RWPE1 (cell line): ENCODE results near the gene CRMP1.

Experiments
- CTCF ChIA-PET: fragments of 350-600 bp; sonication (Branson Sonifier 250); formaldehyde crosslinking; extraction: SDS; loops from one replicate; lab custom pipeline; 2021; lab: Yijun Ruan, JAX
- POLR2A ChIA-PET: fragments of 400-600 bp; formaldehyde crosslinking; extraction: SDS; loops from one replicate; lab custom pipeline; 2020; ENCODE audit warnings: antibody characterized with exemption; ENCODE audit not compliant: low non-redundant PET; lab: Yijun Ruan, JAX
- DNase-seq: peaks from one replicate; pipeline ENCODE4 v3.0.0; 2012; ENCODE audit warnings: low spot score
- H3K27ac ChIP-seq: fragments of 450-650 bp; 2 replicates; pipeline ENCODE4 v1.5.1; 2017
- CTCF ChIP-seq: fragments of 450-650 bp; conservative IDR thresholded peaks from 2 replicates; pipeline ENCODE4 v1.5.1; 2017; ENCODE audit warnings: low read depth, mild to moderate bottlenecking

Gene CRMP1

GRCh38 chr4:5899881-5900280 is 7.0 kb upstream of the CRMP1 start:
- H3K27ac ChIP-seq: no peak overlapping the region
- ChIA-PET POLR2A (no interaction called here), CTCF (no interaction called here)
- no peak for DNase-seq
- TF ChIP-seq CTCF: no peak

GRCh38 chr4:5899396-5899795 is 6.5 kb upstream of the CRMP1 start:
- H3K27ac ChIP-seq: no peak overlapping the region
- POLR2A ChIA-PET: no interaction called here
- DNase-seq: no peak
- TF ChIP-seq CTCF: no peak
- CTCF ChIA-PET: interaction anchor here (0.6 kb wide), 1 partner anchor 16 kb away, joined by 3 read pairs; no protein-coding TSS in a partner anchor

- CTCF ChIA-PET: no interaction called here
- DNase-seq: no peak
- H3K27ac ChIP-seq: no peak overlapping the region
- POLR2A ChIA-PET: no interaction called here
- no peak for TF ChIP-seq CTCF
Measured at GRCh38 chr4:5897674-5898073, 4.8 kb upstream of the CRMP1 start.

GRCh38 chr4:5895287-5895686 is 2.4 kb upstream of the CRMP1 start:
- DNase-seq: no peak
- no peak for TF ChIP-seq CTCF
- ChIA-PET CTCF (interaction anchor here (0.6 kb wide), 1 partner anchor 785 kb away, joined by 5 read pairs; no protein-coding TSS in a partner anchor), POLR2A (no interaction called here)
- no peak overlapping the region for H3K27ac ChIP-seq

- no peak for TF ChIP-seq CTCF
- no peak for DNase-seq
- POLR2A ChIA-PET: no interaction called here
- H3K27ac ChIP-seq: no peak overlapping the region
- CTCF ChIA-PET: interaction anchor here (0.5 to 0.6 kb wide), 2 partner anchors 900 to 1375 kb away, joined by 3 to 7 read pairs; no protein-coding TSS in a partner anchor
Measured at GRCh38 chr4:5894266-5894665, 1.4 kb upstream of the CRMP1 start.

GRCh38 chr4:5893591-5893990 is 705 bp upstream of the CRMP1 start:
- DNase-seq: no peak
- no peak overlapping the region for H3K27ac ChIP-seq
- ChIA-PET POLR2A (no interaction called here), CTCF (no interaction called here)
- no peak for TF ChIP-seq CTCF
